LNCaP clone FGC (cell line): ENCODE data around the gene NIM1K.

Experiments
- DNase-seq: peaks from one replicate; pipeline ENCODE4 v3.0.0-alpha.2; 2011; ENCODE audit warnings: low read depth
- H3K4me3 ChIP-seq: 2 replicates; pipeline ENCODE4 v1.5.1; 2011; ENCODE audit warnings: mild to moderate bottlenecking, low read depth, low read length, control low read depth
- TF ChIP-seq, protein P1 (sequence below): IDR thresholded peaks from 2 replicates; pipeline ENCODE4 v1.5.1; 2012; ENCODE audit warnings: mild to moderate bottlenecking; ENCODE audit not compliant: control insufficient read depth, insufficient read depth; ENCODE audit errors: extremely low read depth

NIM1K gene

GRCh38 chr5:43210570-43210969 is 18.5 kb downstream of the NIM1K start:
- no peak overlapping the region for H3K4me3 ChIP-seq
- TF ChIP-seq, protein P1, sequence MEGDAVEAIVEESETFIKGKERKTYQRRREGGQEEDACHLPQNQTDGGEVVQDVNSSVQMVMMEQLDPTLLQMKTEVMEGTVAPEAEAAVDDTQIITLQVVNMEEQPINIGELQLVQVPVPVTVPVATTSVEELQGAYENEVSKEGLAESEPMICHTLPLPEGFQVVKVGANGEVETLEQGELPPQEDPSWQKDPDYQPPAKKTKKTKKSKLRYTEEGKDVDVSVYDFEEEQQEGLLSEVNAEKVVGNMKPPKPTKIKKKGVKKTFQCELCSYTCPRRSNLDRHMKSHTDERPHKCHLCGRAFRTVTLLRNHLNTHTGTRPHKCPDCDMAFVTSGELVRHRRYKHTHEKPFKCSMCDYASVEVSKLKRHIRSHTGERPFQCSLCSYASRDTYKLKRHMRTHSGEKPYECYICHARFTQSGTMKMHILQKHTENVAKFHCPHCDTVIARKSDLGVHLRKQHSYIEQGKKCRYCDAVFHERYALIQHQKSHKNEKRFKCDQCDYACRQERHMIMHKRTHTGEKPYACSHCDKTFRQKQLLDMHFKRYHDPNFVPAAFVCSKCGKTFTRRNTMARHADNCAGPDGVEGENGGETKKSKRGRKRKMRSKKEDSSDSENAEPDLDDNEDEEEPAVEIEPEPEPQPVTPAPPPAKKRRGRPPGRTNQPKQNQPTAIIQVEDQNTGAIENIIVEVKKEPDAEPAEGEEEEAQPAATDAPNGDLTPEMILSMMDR, result no peak
- no peak for DNase-seq

DNA sequence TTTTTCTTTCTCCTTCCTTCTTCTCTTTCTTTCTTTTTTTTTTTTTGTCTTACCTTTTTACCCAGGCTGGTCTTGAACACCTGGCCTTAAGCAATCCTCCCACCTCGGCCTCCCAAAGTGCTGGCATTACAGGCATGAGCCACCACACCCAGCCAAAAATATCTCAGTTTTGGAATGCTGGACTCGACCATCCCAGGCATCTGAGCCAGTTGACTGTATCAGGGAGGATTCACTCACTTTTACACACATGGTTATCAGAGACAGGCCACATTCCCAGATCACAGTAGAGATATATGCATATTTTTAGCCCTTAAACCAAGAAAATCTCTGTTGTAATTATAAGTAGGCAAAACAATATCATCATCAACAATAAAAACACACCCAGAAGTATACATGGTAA is 21.9 kb downstream of the NIM1K start:
- TF ChIP-seq, protein P1, result no peak
- DNase-seq, result no peak
- H3K4me3 ChIP-seq, result no peak overlapping the region

DNA sequence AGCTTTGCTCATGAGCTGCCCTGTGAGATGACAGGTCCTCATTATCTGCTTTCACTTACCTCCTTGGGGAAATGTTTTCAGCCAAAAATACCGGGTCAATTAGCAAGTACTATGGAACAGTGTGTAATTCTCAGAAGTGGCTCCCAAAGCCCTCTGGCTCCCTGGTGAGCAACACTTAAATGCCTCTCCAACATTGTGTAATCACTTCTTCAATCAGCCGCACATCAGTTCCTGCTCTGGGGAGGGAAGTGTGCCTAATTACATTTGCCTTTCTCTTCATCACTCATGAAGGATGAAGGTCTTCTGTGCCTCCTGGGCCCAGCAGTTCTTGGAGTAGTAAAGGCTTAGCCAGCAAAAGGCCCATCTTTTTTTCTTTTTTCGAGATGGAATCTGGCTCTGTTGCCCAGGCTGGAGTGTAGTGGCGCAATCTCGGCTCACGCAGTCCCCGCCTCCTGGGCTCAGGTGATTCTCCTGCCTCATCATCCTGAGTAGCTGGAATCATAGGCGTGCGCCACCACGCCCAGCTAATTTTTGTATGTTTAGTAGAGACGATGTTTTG is 23.1 kb downstream of the NIM1K start:
- DNase-seq, result no peak
- TF ChIP-seq, protein P1, result no peak
- H3K4me3 ChIP-seq, result no peak overlapping the region

- DNase-seq, result no peak
- TF ChIP-seq, protein P1, result no peak
- H3K4me3 ChIP-seq, result no peak overlapping the region
Observed at GRCh38 chr5:43216941-43217340, 24.9 kb downstream of the NIM1K start.

- no peak for DNase-seq
- TF ChIP-seq, protein P1, result no peak
- H3K4me3 ChIP-seq, result no peak overlapping the region
Observed at GRCh38 chr5:43219120-43219519, 27.1 kb downstream of the NIM1K start.

DNA sequence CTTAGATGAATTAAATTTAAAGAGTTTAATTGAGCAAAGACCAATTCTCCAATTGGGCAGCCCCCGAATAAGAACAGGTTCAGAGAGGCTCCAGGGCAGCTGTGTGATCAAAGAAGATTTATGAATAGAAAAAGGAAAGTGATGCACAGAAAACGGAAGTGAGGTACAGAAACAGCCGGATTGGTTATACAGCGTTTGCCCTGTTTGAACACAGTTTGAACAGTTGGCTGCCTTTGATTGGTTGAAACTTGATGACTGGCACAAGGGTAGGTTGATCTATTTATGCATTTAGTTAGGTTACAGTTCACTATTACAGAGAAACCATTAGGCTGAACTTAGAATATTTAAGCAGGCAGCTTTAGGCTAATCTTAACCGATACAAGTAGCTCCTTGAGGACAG is 29.5 kb downstream of the NIM1K start:
- DNase-seq, result no peak
- no peak overlapping the region for H3K4me3 ChIP-seq
- TF ChIP-seq, protein P1, result no peak

- H3K4me3 ChIP-seq, result no peak overlapping the region
- TF ChIP-seq, protein P1, result no peak
- DNase-seq, result no peak
Observed at GRCh38 chr5:43225649-43226245, 33.7 kb downstream of the NIM1K start.
